Occipital lobe (tissue), 2 donors: ENCODE measurements around the gene TET1. TPM values are rescaled to one million over a fixed set of nuclear protein-coding genes. Genes with fewer than 3 reads are reported as not detected.
"Not testable (repeated sequence)": the region's sequence is repeated elsewhere in the genome, so short reads cannot be mapped to it uniquely, and the experiment has no call there.

Experiments
- DNase-seq: peaks from one replicate; lab custom pipeline; 2025; lab: John Stamatoyannopoulos, UW
- total RNA-seq: library from RNA; depleted of rRNA; stranded (reverse); fragments of >200 nt; gene quantifications from one replicate; pipeline ENCODE4 v1.2.3, GENCODE V29; 2014

TET1 gene
- total RNA-seq, 1 donor from 2014 or later = 33.5 TPM

DNA sequence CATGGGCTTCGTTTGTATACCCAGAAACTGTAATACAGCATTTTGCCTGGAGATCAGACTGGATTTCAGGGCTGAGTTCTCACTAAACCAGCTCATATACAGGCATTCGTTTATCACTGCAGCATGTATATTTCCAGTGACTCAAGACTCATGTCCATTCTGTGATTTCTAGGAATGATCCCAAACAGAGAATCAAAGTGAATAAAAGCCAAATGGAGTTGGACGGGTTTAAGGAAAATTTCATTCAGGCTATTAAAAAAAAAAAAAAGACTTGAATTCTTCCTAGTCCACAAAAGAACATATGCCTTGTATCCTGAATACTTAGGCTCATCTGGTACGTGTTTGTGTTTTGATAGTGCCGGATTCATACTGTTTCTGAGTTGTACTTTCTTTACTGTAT lies 46.8 kb downstream of the TET1 start:
- no peak for DNase-seq

DNA sequence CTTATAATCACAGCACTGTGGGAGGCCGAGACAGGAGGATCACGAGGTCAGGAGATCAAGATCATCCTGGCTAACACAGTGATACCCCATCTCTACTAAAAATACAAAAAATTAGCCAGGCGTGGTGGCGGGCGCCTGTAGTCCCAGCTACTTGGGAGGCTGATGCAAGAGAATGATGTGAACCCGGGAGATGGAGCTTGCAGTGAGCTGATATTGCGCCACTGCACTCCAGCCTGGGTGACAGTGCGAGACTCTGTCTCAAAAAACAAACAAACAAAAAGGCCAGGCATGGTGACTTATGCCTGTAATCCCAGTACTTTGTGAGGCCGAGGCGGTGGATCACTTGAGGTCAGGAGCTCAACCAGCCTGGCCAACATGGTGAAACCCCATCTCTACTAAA lies 49.9 kb downstream of the TET1 start:
- not testable (repeated sequence) for DNase-seq

DNA sequence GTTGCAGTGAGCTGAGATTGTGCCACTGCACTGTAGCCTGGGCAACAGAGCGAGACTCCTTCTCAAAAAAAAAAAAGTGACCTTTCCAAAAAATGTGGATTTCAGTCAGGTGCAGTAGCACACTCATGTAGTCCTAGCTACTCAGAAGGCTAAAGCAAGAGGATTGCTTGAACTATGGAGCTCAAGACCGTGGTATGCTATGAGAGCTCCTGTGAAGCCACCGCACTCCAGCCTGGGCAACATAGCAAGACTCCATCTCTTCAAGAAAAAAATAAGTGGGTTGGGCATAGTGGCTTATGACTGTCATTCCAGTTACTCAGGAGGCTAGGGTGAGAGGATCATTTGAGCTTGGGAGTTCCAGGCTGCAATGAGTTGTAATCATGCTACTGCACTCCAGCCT lies 51.1 kb downstream of the TET1 start:
- DNase-seq = no peak

DNA sequence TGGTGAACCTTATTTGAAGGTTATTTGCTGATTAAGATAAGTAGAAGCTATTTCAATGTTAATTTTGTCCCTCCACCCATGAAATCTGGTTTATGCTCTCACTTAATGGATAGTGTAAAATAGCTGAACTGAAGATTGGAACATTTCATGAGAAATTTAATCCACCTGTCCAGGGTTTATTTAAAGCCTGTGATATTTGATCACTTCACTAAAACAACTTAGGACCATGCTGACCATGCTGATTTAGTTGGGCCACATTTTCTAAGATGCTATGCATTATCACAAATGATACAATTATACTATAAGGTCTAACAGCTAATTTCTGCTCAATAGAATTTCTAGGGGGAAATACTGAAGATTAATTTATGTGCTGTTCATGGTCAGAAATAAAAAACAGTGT lies 53.8 kb downstream of the TET1 start:
- DNase-seq = not testable (repeated sequence)

DNA sequence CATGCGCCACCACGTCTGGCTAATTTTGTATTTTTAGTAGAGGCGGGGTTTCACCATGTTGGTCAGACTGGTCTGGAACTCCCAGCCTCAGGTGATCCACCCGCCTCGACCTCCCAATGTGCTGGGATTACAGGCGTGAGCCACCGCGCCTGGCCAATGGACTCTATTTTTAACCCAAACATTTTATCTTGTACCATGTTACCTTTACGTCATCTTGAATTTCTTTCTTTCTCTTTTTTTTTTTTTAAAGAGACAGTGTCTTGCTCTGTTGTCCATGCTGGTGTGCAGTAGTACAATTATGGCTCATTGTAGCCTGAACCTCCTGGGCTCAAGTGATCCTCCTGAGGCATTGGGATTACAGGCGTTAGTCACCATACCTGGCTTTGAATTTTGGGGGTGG lies 57.6 kb downstream of the TET1 start:
- not testable (repeated sequence) for DNase-seq

DNA sequence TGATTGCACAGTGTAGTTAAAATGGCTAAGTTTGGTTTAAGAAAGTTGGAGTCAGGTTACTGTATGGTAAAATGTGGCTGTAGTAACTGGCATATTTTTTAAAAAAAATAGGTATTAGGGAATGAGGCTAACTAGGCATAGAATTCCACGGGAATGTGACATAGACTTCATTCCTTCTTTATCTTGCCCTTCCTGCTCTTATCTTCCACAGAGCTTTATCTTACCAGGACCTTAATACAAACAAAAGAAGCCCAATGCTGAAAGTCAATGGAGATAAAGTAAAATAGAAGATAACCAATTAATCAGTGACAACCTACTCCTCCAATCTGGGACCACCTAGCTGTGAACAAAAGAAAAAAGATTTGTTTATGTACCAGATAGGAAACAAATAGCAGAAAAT lies 58.1 kb downstream of the TET1 start:
- no peak for DNase-seq

DNA sequence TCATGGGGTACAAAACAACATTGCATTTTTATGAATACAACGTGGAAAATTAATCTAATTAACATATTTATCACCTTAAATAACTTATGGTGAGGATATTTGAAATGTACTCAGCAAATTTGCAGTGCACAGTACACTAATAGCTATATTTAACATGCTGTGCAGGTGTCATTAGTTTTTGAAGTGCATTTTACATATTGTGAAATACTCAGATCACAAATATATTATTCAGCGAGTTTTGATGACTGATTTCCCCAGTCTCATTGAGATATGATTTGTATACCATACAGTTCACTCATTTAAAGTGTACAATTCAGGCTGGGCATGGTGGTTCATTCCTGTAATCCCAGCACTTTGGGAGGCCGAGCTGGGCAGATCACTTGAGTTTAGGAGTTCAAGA lies 59.5 kb downstream of the TET1 start:
- no peak for DNase-seq

DNA sequence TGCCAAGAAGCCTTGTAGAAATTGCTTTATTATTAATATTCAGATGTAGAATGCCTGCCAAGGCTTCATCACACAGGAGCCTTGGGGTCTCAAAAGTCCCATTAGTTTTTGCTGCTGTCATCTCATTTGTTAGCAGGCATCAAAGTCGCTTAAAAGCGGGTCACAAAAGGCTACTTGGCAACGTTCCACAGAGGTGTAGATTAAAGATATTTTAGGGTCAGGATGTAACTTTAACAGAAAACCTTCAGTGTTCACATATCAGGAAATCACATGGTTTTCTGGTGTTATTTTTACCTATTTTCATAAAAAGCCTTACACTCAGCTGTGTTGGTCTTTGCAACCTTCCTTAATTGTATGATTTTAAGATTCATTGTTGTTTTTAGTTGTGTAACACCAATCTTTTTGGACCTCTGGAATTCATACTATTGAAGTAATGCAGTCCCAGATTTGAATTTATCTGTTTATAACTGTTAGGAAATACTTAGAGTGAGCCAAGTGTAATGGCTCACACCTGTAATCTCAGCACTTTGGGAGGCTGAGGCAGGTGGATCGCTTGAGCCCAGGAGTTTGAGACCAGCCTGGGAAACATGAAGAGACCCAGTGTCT lies 65.3 kb downstream of the TET1 start:
- no peak for DNase-seq

DNA sequence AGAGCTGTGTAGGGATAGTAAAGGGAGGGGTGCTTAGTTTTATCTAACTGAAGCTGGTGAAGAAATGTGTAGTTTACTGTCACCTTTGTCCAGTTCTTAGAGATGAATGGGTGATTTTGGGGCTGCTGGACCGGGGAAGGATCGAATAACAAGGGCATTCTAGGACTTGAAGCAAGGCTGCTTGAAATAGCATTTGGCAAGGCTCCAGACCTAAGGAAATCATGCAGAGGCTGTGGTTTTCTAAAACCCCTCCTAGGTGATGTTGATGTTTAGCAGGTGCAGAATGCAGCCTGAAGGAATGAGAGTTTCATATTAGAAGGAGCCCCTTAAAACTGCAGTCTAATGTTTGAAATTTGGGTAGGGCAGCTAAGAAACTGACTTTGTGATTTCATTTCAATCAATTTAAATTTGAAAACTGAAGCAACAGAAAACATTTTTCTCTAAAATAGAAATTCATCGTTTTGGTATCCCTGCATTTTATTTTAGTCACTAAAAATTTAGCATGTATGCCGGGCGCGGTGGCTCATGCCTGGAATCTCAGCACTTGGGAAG lies 68.5 kb downstream of the TET1 start:
- no peak for DNase-seq

DNA sequence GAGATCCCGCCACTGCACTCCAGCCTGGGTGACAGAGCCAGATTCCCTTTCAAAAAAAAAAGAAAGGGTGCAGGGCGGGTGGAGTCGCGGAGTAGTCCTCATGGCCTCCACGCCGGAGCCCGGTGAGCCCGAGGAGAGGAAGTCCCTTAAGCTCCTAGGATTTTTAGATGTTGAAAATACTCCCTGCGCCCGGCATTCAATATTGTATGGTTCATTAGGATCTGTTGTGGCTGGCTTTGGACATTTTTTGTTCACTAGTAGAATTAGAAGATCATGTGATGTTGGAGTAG lies 72.1 kb downstream of the TET1 start:
- DNase-seq = not testable (repeated sequence)

DNA sequence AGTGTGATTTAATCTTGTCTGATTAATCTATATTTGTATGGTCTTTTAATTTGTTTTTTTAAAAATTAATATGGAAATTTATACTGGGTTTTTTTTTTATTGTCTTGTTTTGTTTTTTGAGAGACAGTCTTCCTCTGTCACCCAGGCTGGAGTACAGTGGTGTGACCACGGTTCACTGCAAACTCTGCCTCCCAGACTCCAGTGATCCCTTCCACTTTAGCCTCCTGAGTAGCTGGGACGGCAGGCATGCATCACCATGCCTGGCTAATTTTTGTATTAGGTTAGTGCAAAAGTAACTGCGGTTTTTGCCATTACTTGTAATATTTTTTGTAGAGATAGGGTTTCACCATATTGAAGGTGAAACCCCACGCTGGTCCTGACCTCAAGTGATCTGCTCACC lies 73.1 kb downstream of the TET1 start:
- DNase-seq = no peak

DNA sequence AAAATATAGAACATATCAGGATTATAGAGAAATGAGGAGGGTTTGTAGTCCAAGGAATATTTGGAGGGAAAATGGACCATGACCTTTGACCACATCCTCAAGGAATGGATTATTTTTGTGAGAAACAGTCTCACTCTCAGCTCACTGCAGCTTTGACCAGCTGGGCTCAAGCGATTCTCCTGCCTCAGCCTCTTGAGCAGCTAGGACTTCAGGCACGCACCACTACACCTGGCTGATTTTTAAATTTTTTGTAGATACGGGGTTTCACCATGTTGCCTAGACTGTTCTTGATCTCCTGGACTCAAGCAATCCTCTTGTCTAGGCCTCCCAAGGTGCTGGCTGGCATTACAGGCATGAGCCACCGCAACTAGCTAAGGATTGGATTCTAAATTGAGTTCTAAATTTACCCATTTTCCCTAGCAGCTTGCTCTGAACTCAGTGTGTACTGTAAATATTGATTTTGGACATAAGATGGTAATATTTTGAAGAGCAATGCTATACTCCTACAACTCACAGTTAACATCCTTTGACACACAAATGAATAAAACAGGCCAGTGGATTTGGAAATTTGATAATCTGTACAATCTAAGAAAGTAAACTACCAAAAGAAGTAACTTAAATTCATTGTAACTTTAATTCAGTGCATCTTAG lies 73.8 kb downstream of the TET1 start:
- no peak for DNase-seq

DNA sequence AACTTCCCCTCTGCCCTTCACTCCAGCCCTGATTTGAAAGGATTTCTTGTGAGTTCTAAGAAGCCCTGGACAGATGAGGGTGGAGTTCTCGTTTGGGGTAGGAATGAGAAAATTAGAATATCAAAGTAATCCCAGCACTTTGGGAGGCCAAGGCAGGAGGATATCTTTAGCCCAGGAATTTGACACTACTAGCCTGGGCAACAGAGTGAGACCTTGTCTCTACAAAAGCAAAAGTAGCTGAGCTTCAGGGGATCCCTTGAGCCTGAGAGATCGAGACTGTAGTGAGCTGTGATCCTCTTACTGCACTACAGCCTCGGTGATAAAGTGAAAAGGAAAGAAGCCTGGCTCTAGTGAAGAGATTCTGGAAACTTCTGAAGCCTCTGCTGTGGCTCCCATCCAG lies 76.2 kb downstream of the TET1 start:
- no peak for DNase-seq

DNA sequence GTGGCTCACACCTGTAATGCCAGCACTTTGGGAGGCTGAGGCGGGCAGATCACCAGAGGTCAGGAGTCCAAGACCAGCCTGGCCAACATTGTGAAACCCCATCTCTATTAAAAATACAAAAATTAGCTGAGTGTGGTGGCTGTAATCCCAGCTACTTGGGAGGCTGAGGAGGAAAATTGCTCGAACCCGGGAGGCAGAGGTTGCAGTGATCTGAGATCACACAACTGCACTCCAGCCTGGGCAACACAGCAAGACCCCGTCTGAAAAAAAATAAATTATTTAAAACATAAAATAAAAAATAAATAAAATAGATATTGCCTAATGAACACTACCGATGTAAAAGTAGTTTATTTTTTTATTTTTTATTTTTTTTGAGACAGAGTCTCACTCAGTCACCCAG lies 83.4 kb downstream of the TET1 start:
- not testable (repeated sequence) for DNase-seq

DNA sequence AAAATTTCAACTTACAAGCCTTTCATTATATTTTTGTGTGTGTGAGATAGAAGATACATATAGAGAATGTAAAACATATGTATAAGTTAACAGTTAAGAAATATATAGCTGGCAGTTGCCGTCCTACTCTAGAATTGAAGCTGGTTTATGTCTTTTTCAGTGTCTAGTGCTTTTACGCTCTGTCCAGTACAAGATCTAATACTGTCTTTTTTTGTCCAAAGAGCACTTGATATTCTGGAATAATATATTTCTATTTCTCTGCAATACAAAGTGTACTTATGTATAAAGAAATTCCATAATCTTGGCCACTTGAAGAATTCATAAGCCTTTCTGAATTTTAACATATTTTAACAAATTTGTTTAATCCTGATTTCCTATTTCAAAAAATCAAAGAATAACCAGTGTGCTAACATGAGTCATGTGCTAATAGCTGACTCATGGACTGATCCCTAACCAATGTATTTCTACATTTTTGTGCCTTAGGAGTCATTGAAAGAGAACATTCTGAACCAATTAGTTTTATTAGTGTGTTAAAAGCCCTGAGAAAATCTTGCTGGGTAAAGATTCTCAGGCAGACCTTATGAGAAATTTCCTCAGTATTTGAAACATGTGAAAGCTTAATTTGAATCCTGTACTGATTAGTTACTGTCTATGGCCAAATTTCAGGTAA lies 87.7 kb downstream of the TET1 start:
- DNase-seq = no peak

DNA sequence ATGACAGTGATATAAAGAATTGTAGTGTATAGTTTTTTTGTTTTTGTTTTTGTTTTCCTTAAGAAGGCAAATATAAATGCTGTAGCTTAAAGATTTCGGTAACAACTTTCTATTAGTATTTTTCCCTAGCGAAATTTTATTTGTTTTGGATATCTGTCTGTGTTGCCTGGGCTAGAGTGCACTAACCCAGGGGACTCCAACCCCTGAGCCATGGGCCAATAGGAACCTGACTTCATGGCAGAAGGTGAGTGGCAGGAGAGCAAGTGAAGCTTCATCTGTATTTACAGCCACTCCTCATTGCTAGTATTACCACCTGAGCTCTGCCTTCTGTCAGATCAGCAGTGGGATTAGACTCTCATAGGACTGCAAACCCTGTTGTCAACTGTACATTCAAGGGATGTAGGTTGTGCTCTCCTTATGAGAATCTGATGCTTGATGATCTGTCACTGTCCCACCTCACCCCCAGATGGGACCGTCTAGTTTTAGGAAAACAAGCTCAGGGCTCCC lies 95.5 kb downstream of the TET1 start:
- DNase-seq = no peak

DNA sequence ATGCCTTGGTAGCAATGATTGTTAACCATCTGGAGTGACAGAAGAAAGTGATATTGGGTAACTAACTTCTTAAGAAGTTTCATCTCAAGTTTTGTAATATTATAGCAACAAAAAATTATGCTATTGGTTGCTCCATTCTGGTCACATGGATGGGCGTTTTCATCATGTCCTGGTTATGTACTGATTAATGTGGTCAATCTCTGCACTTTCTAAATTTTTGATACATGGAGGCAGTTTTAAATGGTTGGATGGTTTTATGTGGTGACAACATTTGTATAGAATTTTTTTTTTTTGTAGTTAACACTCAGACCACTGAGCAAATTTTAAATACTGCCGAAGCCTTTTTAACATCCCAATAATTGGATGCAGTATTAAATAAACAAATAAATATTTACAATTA lies 105.7 kb downstream of the TET1 start:
- DNase-seq = no peak

DNA sequence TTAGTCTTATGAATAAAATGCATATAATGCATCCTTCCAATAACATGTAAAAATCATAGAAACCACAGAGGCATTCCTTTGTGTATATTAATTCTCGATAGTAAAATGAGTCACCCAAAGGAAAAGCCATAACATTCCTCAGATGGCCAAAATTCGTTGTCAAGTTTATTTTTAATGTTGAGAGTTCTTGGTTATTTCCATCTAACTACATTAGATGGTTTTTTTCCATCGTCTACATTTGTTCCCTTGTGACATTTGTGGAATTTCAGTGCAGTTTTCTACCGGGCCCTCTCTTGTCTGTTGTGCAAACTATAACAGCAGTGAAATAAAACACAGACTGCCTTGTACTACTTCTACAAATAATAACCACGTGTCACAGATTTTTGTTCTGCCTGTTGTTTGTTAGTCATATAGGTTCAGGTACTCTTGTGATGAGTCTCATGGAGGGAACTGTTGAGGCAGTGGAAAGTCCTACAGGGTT lies 106.2 kb downstream of the TET1 start:
- DNase-seq = no peak

DNA sequence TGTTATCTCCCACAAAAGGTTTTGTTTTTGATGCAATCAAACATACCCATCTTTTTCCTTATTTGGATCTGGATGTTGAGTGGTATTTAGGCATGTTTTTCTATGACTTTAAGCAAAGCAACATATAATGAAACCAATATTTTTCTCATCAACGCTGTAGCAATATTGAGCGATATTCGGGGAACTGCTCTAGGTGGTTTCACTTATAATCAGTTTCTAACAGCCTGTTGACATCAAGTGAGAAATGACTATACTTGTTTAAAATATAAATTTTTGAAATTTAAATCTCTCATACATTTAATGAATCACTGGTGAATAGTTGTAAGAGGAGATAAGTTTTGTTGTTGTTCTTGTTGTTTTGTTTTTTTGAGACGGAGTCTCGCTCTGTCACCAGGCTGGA lies 108.1 kb downstream of the TET1 start:
- DNase-seq = no peak

DNA sequence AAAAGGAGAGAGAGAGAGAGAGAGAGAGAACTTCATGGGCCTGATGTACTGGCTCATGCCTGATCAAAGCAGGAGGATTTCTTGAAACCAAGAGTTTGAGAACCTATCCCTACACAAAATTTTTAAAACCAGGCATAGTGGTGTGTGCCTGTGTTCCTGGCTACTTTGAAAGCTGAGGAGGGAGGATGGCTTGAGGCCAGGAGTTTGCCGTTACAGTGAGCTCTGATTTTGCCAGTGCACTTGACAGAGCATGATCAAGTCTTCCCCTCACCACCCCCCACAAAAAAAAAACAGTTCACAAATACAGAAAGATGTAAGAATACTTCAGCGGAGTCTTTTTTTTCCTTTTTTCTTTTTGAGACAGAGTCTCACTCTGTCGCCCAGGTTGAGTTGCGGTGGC lies 108.8 kb downstream of the TET1 start:
- no peak for DNase-seq

DNA sequence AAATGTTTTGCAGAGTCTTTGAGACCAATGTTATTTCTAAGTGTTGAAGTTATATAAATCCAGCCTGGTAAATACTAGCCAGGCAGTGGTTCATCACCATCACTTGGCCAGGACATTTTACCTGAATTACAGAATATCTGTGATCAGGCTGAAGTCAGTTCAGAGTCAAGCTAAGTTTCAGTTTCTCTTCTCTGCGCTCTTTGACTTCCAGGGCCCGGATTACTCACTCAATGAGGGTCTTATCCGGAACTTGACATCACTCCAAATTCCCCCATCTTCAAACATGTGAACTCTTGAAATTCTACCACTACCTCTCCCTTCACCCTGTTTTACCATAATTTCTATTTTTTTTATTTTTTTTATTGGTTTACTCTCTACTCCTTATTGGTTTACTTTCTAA lies 124.3 kb downstream of the TET1 start:
- DNase-seq = no peak

DNA sequence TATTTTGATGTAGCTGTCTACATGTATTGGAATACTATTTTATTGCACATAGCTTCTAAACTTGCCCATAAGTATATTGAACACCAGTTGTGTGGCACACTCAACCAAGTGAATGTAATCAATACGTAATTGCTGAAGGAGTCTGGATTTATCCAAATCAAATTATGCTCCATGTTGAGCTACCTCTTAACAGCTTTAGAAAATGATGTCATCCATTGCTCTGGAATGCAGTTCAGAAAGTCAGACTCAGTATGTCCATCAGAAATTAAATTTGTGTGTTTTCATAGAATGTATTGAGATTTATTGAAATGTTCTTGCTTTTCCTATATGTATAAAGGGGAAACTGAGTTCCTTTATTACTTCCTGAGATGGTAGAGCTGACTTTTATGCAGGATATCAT lies 135.9 kb downstream of the TET1 start:
- no peak for DNase-seq

DNA sequence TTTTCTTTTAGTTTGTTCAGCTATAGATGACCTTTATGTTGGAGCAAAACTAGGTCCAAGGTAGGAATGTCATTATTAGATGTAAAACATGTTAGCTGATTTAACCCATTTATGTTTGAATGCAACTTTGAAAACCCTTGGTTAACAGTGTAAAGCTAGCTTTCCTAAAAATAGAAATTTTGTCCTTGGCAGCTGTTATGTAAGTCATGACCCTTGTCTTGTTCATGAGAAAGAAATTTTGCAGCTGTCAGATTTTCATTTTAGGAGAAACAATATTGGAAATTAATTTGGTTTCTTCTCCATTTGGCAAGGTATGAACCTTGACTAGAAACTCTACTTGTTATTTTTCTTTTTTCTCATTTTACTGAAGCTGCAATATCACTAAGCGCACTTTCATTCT lies 137.0 kb downstream of the TET1 start:
- no peak for DNase-seq
